OCI-LY1 (cell line): Measurements from ENCODE around the gene MCTP2.

Experiments
- H2AFZ ChIP-seq: fragments of 200-600 bp; sonication (generic), shearing (Covaris generic); 2 replicates; pipeline ENCODE4 v1.6.0; 2014; ENCODE audit warnings: antibody characterized with exemption, mild to moderate bottlenecking, low read length
- H3F3A ChIP-seq: fragments of 200-600 bp; sonication (generic), shearing (Covaris generic); 2 replicates; pipeline ENCODE4 v1.6.0; 2014; ENCODE audit warnings: mild to moderate bottlenecking, antibody characterized with exemption, low read length, moderate library complexity; ENCODE audit not compliant: insufficient read depth
- H3K27ac ChIP-seq: fragments of 200-600 bp; sonication (generic); 2 replicates; pipeline ENCODE4 v1.5.1; 2014; ENCODE audit warnings: low read length, mixed run types, mild to moderate bottlenecking, low read depth; ENCODE audit not compliant: poor library complexity, severe bottlenecking
- H3K27me3 ChIP-seq: fragments of 200-600 bp; sonication (generic); 2 replicates; pipeline ENCODE4 v1.6.0; 2014; ENCODE audit warnings: antibody characterized with exemption, mild to moderate bottlenecking, low read length, moderate library complexity; ENCODE audit not compliant: insufficient read depth
- H3K36me3 ChIP-seq: fragments of 200-600 bp; sonication (generic); 2 replicates; pipeline ENCODE4 v1.6.1; 2014; ENCODE audit warnings: mild to moderate bottlenecking, antibody characterized with exemption, low read length, moderate library complexity, mixed read lengths; ENCODE audit not compliant: insufficient read depth
- H3K4me1 ChIP-seq: fragments of 200-600 bp; sonication (generic); 2 replicates; pipeline ENCODE4 v1.5.1; 2014; ENCODE audit warnings: mild to moderate bottlenecking, low read length, moderate library complexity; ENCODE audit not compliant: insufficient read depth, severe bottlenecking
- H3K4me2 ChIP-seq: fragments of 200-600 bp; sonication (generic), shearing (Covaris generic); 2 replicates; pipeline ENCODE4 v1.6.1; 2014; ENCODE audit warnings: low read length
- H3K4me3 ChIP-seq: fragments of 200-600 bp; sonication (generic); 2 replicates; pipeline ENCODE4 v1.5.1; 2014; ENCODE audit warnings: low read length, low read depth, mild to moderate bottlenecking, mixed read lengths; ENCODE audit not compliant: poor library complexity, severe bottlenecking
- H3K79me2 ChIP-seq: fragments of 200-600 bp; shearing (Covaris generic); 2 replicates; pipeline ENCODE4 v1.6.1; 2016; ENCODE audit warnings: mixed run types, low read length, mixed read lengths; ENCODE audit not compliant: insufficient read depth
- H3K9ac ChIP-seq: fragments of 200-600 bp; sonication (generic), shearing (Covaris generic); 2 replicates; pipeline ENCODE4 v1.6.1; 2014; ENCODE audit warnings: mild to moderate bottlenecking, low read length, mixed read lengths
- H3K9me2 ChIP-seq: fragments of 200-600 bp; sonication (generic), shearing (Covaris generic); 2 replicates; pipeline ENCODE4 v1.6.1; 2014; ENCODE audit warnings: low read depth, mild to moderate bottlenecking, low read length, mixed read lengths
- H3K9me3 ChIP-seq: fragments of 200-600 bp; shearing (Covaris generic); 2 replicates; pipeline ENCODE4 v1.6.1; 2014; ENCODE audit warnings: low read length, mixed read lengths
- H4K20me1 ChIP-seq: fragments of 200-600 bp; sonication (generic), shearing (Covaris generic); 2 replicates; pipeline ENCODE4 v1.6.0; 2016; ENCODE audit warnings: mild to moderate bottlenecking, low read length; ENCODE audit not compliant: insufficient read depth
- CTCF ChIP-seq: fragments of 200-600 bp; sonication (generic), shearing (Covaris generic); IDR thresholded peaks from 2 replicates; pipeline ENCODE4 v1.5.1; 2017; ENCODE audit warnings: mild to moderate bottlenecking, antibody characterized with exemption, low read length, moderate library complexity, mixed read lengths
- EZH2 ChIP-seq: fragments of 200-600 bp; sonication (generic), shearing (Covaris generic); IDR thresholded peaks from 2 replicates; pipeline ENCODE4 v1.8.0; 2017; ENCODE audit warnings: borderline replicate concordance, mixed run types, mild to moderate bottlenecking, antibody characterized with exemption, low read length, moderate library complexity, mixed read lengths

MCTP2 gene

GRCh38 chr15:94196531-94196930, 34.8 kb upstream of the MCTP2 start:
- Histone ChIP-seq H3K4me1 (no peaks in the 10 kb centered on the region), H3K9me3 (no peaks in the 10 kb centered on the region), H3K9ac (no peak overlapping the region), H3K4me2 (no peak overlapping the region), H3F3A (no peaks in the 10 kb centered on the region), H2AFZ (no peak overlapping the region), H4K20me1 (no peaks in the 10 kb centered on the region), H3K36me3 (no peaks in the 10 kb centered on the region), H3K27me3 (no peaks in the 10 kb centered on the region), H3K4me3 (no peak overlapping the region), H3K79me2 (no peaks in the 10 kb centered on the region), H3K9me2 (no peaks in the 10 kb centered on the region), H3K27ac (no peak overlapping the region)
- no peak for TF ChIP-seq EZH2
- no peak for TF ChIP-seq CTCF

- no peak overlapping the region for H3K27ac ChIP-seq
- TF ChIP-seq EZH2 (no peak), CTCF (no peak)
- H3K79me2 ChIP-seq: no peaks in the 10 kb centered on the region
- no peaks in the 10 kb centered on the region for H3K9me2 ChIP-seq
- no peak overlapping the region for H3K4me2 ChIP-seq
- H3K4me3 ChIP-seq: no peak overlapping the region
- no peaks in the 10 kb centered on the region for H3K27me3 ChIP-seq
- H4K20me1 ChIP-seq: no peaks in the 10 kb centered on the region
- no peaks in the 10 kb centered on the region for H3K9me3 ChIP-seq
- H2AFZ ChIP-seq: no peak overlapping the region
- H3K36me3 ChIP-seq: no peaks in the 10 kb centered on the region
- H3K9ac ChIP-seq: no peak overlapping the region
- H3K4me1 ChIP-seq: peaks cover 5% of the 10 kb centered on the region
- no peaks in the 10 kb centered on the region for H3F3A ChIP-seq
Measured at GRCh38 chr15:94198633-94199032, 32.7 kb upstream of the MCTP2 start.

- H3K36me3 ChIP-seq: no peaks in the 10 kb centered on the region
- no peak overlapping the region for H3K4me2 ChIP-seq
- no peak overlapping the region for H3K9ac ChIP-seq
- H3K27ac ChIP-seq: no peak overlapping the region
- no peaks in the 10 kb centered on the region for H3K9me3 ChIP-seq
- no peaks in the 10 kb centered on the region for H3K9me2 ChIP-seq
- no peak overlapping the region for H2AFZ ChIP-seq
- H3K4me1 ChIP-seq: peaks cover 5% of the 10 kb centered on the region
- H3K79me2 ChIP-seq: no peaks in the 10 kb centered on the region
- no peaks in the 10 kb centered on the region for H3K27me3 ChIP-seq
- no peaks in the 10 kb centered on the region for H3F3A ChIP-seq
- TF ChIP-seq EZH2: no peak
- no peak for TF ChIP-seq CTCF
- H4K20me1 ChIP-seq: no peaks in the 10 kb centered on the region
- H3K4me3 ChIP-seq: no peak overlapping the region
Measured at GRCh38 chr15:94199725-94200124, 31.6 kb upstream of the MCTP2 start.
